GM19240 (cell line): ENCODE measurements around the gene VPS35L.

Source experiments
- DNase-seq: peaks from one replicate; pipeline ENCODE4 v3.0.0; 2011; ENCODE audit warnings: low spot score; ENCODE audit not compliant: insufficient read length

Gene VPS35L

DNA sequence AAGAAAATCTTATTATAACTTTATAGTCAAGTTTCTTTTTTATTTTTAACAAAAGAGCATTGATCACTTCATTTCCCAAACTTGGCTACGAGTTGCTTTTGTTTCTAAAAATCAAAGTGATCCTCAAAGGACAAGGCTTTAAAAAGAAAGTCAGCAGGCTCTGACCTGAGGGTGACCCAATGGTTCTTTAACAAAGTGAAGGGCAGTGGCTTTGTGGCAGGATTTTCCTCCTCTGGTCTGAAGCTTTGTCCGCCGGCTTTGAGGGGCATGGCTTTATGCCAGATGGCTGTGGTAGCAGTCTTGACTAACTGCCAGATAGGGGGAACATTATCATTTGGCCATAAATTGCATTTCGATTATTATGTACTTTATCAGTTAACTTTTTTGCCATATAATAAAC, 191.1 kb downstream of the VPS35L start:
- DNase-seq: no peak

DNA sequence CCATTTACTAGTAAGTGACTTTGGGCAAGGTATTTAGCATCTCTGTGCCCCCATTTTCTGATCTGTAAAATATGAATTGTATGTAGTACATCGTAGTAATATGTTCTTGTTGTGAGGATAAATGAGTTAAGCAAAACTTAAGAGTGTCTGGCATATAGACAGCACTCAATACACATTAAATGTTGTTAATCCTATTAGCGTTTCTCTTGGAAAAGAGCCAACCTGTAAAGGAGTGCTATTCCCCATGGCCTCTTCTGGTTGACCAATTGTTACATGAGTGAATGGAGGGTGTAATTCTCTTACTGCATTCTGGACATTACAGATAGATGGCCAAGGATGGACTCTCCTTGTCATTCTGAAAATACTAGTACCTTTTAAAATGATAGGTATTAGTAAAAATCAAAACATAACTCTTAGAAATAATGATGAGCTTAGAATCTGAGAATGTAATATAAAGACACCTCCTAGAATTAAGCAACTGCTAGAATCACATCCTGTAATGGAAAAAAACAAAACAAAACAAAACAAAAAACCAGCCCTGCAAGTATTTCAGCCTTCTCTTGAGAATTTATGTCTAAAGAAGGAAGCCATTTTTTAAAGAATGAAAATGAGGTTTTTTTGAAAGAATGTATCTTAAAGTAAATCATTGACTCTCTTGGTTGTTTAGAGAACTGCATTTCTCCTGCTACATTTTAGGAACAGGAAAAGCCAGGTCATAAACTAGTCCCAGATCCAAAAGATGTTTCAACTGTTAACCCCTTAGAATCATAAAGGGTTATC, 193.1 kb downstream of the VPS35L start:
- no peak for DNase-seq

DNA sequence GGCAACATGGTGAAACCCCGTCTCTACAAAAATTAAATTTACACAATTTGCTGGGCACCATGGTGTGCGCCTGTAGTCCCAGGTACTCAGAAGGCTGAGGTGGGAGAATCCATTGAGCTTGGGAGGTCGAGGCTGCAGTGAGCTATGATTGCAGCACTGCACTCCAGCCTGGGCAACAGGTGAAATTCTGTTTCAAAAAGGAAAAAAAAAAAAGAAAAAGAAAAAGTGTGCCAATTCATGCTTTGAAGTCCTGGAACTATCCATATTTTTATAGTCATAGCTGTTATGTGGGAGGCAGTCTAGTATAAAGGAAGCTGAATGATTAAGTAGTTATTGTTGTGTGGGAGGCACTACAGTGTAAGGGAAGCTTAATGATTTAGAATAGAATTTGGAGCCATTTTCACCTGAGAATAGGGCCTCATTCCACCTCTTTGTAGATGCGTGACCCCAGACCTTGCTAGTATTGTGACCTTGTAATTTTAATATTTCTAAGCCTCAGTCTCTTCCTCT, 194.1 kb downstream of the VPS35L start:
- no peak for DNase-seq
